ENCODE results near the gene PFKL. TPM values are rescaled to one million over a fixed set of nuclear protein-coding genes. Genes with fewer than 3 reads are reported as not detected.

PFKL gene
- total and polyA plus RNA-seq, 2 experiments from 2014 or later: 40.3 to 106 TPM

- Mint-ChIP-seq H3K4me3 (no peak overlapping the region), H3K9me3 (no peaks in the 10 kb centered on the region), H3K27ac (no peak overlapping the region), H3K4me1 (no peaks in the 10 kb centered on the region), H3K27me3 (ENCODE audit: insufficient read depth, low read depth, poor library complexity) (peaks cover 13% of the 10 kb centered on the region), H3K36me3 (ENCODE audit: low read depth) (peaks cover 3% of the 10 kb centered on the region; the same call in 1 of the 3 replicates)
- H3K36me3 ChIP-seq (ENCODE audit: insufficient read depth): no peaks in the 10 kb centered on the region
- no peak overlapping the region for H2AFZ ChIP-seq
- TF ChIP-seq STAT1 (IDR thresholded peaks at IDR 0.05; ENCODE audit: unreplicated experiment) (no peak), CREB1 (CRISPR knock-in tag; IDR thresholded peaks at IDR 0.05; ENCODE audit: low read depth) (no peak), EZH2phosphoT487 (IDR thresholded peaks at IDR 0.05; ENCODE audit: unreplicated experiment) (no peak), POLR2AphosphoS5 (IDR thresholded peaks at IDR 0.05; ENCODE audit: low read depth) (no peak), ZNF462 (CRISPR knock-in tag; IDR thresholded peaks at IDR 0.05) (no peak), NANOG (IDR thresholded peaks at IDR 0.05; ENCODE audit: borderline replicate concordance) (no peak), JUNB (IDR thresholded peaks at IDR 0.05; ENCODE audit: unreplicated experiment) (no peak), CTCF (conservative IDR thresholded peaks at IDR 0.05; ENCODE audit: low read depth in 2 of 2) (no peak), EZH2 (IDR thresholded peaks at IDR 0.05; ENCODE audit: low read depth, unreplicated experiment) (no peak), ZNF331 (CRISPR knock-in tag; IDR thresholded peaks at IDR 0.05; ENCODE audit: low read depth) (no peak), REST (IDR thresholded peaks at IDR 0.05; ENCODE audit: unreplicated experiment) (no peak), ZNF114 (CRISPR knock-in tag; IDR thresholded peaks at IDR 0.05) (no peak), ETS1 (IDR thresholded peaks at IDR 0.05) (no peak)
- no peaks in the 10 kb centered on the region for H3K4me1 ChIP-seq (ENCODE audit: insufficient read depth)
- H3F3A ChIP-seq (replicated peaks; ENCODE audit: low read depth): no peaks in the 10 kb centered on the region
- ATAC-seq (no peak), DNase-seq (ENCODE audit: low spot score) (no peak)
- no peaks in the 10 kb centered on the region for H3K27me3 ChIP-seq (ENCODE audit: insufficient read depth)
- no peaks in the 10 kb centered on the region for H3K79me2 ChIP-seq (replicated peaks; ENCODE audit: insufficient read depth)
- no peak overlapping the region for H3K4me2 ChIP-seq
- H4K20me1 ChIP-seq (replicated peaks; ENCODE audit: insufficient read depth): no peaks in the 10 kb centered on the region
- no peak overlapping the region for H3K4me3 ChIP-seq
- no peak overlapping the region for H3K27ac ChIP-seq (ENCODE audit: low read depth)
- no peaks in the 10 kb centered on the region for H3K9me2 ChIP-seq (ENCODE audit: insufficient read depth)
Observed at GRCh38 chr21:44326716-44327602, 27.1 kb downstream of the PFKL start.
